Activated CD4-positive, alpha-beta memory T cell treated with anti-CD3 and anti-CD28 coated beads, Interleukin-2, amount 10 ng/mL, durations not matched to agents 7 days and 5 days (primary cell): ENCODE measurements around the gene RAB17. TPM values are rescaled to one million over a fixed set of nuclear protein-coding genes. Genes with fewer than 3 reads are reported as not detected.

Source experiments
- CTCF ChIA-PET: fragments of 350-600 bp; sonication (Branson Sonifier 250); formaldehyde crosslinking; loops from one replicate; lab custom pipeline; 2021; ENCODE audit warnings: antibody characterized with exemption, inconsistent platforms; lab: Charles Lee
- POLR2A ChIA-PET: fragments of 350-600 bp; sonication (Branson Sonifier 250); formaldehyde crosslinking; loops from one replicate; lab custom pipeline; 2021; ENCODE audit warnings: antibody characterized with exemption; lab: Charles Lee
- DNase-seq: peaks from one replicate; pipeline ENCODE4 v3.0.0-alpha.2; 2020
- H3K27ac Mint-ChIP-seq: one replicate; pipeline ENCODE4 v1.8.0; 2021; ENCODE audit warnings: mild to moderate bottlenecking, mixed read lengths
- H3K27me3 Mint-ChIP-seq: one replicate; pipeline ENCODE4 v1.8.0; 2021; ENCODE audit warnings: mixed read lengths
- H3K36me3 Mint-ChIP-seq: one replicate; pipeline ENCODE4 v1.8.0; 2021; ENCODE audit warnings: low read depth, mixed read lengths
- H3K4me1 Mint-ChIP-seq: one replicate; pipeline ENCODE4 v1.8.0; 2021; ENCODE audit warnings: mixed read lengths
- H3K4me3 Mint-ChIP-seq: one replicate; pipeline ENCODE4 v1.8.0; 2021; ENCODE audit warnings: mild to moderate bottlenecking, mixed read lengths
- H3K9me3 Mint-ChIP-seq: one replicate; pipeline ENCODE4 v1.8.0; 2021; ENCODE audit warnings: mixed read lengths
- total RNA-seq, 2 experiments: library from RNA; stranded (reverse); gene quantifications; one replicate each; pipeline ENCODE4 v1.2.3, GENCODE V29; 2021

RAB17 gene
- total RNA-seq, 2 experiments from 2014 or later = not detected

DNA sequence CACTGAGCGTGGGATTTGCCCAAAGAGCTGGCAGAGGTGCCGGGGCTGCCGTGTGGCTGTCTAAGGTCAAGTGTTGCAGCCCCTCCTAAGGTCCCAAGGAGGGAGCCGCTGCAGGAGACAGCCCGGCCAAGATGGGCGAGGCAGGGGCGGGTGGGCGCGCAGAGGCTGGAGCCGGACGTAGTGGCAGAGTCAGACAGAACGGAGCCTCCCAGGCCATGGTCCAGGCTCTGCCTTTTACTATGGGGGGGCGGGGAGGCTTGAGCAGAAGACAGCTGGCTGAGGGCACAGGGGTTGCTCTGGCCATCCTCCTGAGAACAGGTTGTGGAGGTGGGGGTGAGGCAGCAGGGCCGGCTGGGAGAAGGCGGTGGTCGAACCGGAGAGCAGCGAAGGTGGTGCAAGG lies 51.6 kb downstream of the RAB17 start:
- Mint-ChIP-seq H3K9me3 (no peaks in the 10 kb centered on the region), H3K27me3 (peaks cover 3% of the 10 kb centered on the region), H3K4me3 (no peak overlapping the region), H3K27ac (no peak overlapping the region), H3K4me1 (no peaks in the 10 kb centered on the region), H3K36me3 (no peaks in the 10 kb centered on the region)
- no peak for DNase-seq
- CTCF ChIA-PET = no interaction called here
- POLR2A ChIA-PET = no interaction called here

DNA sequence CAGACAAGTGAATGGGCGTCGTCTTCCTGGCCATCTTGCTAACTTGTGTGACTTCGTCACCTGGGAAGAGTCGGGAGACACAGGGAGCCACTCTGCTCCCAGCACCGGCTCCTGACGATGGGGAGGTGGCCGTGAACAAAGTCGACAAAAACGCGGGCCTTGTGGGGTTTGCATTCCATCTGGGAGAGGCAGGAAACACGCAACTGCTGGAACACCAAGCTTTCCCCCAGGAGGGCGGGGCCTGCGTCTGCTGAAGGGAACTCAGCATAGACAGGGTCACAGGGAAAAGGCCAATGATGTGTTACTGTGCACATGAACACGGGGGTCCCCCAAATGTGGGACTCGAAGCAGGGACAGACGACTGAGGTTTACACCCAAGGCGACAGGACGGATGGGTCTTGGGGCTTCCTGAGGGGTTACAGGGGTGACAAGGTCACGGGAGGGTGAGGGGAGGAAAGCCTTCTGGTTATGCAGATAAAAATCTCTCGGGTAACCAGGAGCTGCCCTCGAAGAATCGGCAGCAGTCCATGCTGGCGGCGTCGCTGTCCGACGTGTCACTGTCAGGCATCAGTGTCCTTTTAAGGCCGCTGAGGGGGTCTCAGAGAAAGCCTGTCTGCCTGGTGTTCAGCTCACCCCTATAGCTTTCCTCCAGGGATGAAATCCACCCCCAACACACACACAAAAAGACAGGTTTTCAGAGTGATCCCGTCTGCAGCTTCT lies 52.4 kb downstream of the RAB17 start:
- Mint-ChIP-seq H3K4me1 (no peaks in the 10 kb centered on the region), H3K9me3 (no peaks in the 10 kb centered on the region), H3K27ac (no peak overlapping the region), H3K4me3 (no peak overlapping the region), H3K36me3 (no peaks in the 10 kb centered on the region), H3K27me3 (peaks cover 3% of the 10 kb centered on the region)
- ChIA-PET CTCF (no interaction called here), POLR2A (no interaction called here)
- DNase-seq = no peak

DNA sequence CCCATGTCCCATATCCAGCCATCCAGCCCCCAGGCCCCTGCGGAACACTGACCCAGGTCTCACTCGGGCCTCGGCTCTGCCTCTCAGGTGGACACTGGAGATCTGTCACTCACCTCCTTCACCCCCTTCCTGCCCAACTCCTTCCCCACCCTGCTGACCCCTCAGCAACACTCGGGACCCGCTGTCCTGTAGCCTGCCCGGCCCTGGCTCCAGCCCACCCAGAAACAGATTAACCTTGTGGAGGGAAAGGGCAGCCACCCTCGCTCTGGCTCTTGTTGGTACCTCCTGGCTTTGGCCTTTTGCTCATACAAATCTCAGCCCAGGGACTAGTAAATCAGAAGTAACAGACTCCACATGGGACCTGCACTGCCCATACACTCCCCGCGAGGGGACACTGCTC lies 53.9 kb downstream of the RAB17 start:
- no peak overlapping the region for H3K4me3 Mint-ChIP-seq
- H3K27me3 Mint-ChIP-seq = peaks cover 3% of the 10 kb centered on the region
- H3K9me3 Mint-ChIP-seq = no peaks in the 10 kb centered on the region
- no peaks in the 10 kb centered on the region for H3K4me1 Mint-ChIP-seq
- H3K36me3 Mint-ChIP-seq = no peaks in the 10 kb centered on the region
- no peak overlapping the region for H3K27ac Mint-ChIP-seq
- CTCF ChIA-PET = no interaction called here
- DNase-seq = no peak
- POLR2A ChIA-PET = no interaction called here

DNA sequence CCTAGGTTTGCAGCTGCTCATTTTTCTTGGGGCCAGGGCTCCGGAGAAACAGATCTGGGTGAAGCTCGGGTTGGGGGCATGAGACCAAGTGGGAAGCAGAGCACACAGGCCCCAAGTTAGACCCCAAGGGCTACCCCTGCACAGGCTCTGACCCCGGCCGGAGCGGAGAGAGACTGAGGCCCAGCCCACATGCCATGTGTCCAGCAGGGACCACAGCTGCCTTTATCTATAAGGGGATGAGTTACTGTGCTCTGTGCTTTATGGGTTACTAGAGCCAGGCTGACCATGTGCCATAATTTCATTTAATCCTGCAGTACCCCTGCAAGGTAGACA lies 54.5 kb downstream of the RAB17 start:
- Mint-ChIP-seq H3K27me3 (peaks cover 3% of the 10 kb centered on the region), H3K36me3 (no peaks in the 10 kb centered on the region), H3K9me3 (no peaks in the 10 kb centered on the region), H3K4me3 (no peak overlapping the region), H3K27ac (no peak overlapping the region), H3K4me1 (no peaks in the 10 kb centered on the region)
- CTCF ChIA-PET = interaction anchor here (1.0 kb wide), 1 partner anchor 36 kb away, joined by 3 read pairs; no protein-coding TSS in a partner anchor
- POLR2A ChIA-PET = no interaction called here
- no peak for DNase-seq

DNA sequence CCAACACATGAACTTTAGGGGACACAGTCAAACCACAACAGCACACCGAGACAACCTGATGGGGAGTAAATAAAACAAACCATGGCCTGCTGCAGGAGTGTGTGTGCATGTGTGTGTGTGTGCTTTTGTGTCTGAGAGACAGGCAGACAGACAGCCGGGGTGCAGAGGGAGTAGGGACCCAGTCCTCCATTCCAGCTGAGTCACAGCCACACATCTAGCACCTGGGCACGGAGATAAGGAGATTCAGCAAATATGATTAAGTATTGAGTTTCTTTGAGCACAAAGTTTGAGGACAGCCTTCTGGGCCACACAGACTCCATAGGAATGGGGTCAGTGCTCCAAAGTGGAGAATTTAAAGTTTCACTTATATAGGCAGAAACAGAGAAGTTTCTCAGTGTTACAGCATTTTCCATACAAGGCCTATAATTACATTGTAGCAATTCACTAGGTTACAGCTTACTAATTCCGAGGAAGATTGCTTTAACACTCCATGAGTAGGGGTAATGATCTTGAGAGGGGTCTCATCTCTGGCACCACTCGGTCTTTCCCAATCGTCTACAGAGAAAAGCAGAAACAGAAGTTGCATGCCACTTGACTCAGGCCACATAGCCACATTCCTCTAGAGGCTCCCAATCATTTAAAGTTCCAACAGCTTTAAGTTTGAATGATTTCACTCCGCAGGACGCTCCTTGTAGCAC lies 55.0 kb downstream of the RAB17 start:
- DNase-seq = no peak
- no peaks in the 10 kb centered on the region for H3K36me3 Mint-ChIP-seq
- H3K4me1 Mint-ChIP-seq = no peaks in the 10 kb centered on the region
- POLR2A ChIA-PET = no interaction called here
- H3K27me3 Mint-ChIP-seq = peaks cover 3% of the 10 kb centered on the region
- H3K9me3 Mint-ChIP-seq = no peaks in the 10 kb centered on the region
- CTCF ChIA-PET = interaction anchor here (1.0 kb wide), 1 partner anchor 36 kb away, joined by 3 read pairs; no protein-coding TSS in a partner anchor
- no peak overlapping the region for H3K27ac Mint-ChIP-seq
- H3K4me3 Mint-ChIP-seq = no peak overlapping the region

DNA sequence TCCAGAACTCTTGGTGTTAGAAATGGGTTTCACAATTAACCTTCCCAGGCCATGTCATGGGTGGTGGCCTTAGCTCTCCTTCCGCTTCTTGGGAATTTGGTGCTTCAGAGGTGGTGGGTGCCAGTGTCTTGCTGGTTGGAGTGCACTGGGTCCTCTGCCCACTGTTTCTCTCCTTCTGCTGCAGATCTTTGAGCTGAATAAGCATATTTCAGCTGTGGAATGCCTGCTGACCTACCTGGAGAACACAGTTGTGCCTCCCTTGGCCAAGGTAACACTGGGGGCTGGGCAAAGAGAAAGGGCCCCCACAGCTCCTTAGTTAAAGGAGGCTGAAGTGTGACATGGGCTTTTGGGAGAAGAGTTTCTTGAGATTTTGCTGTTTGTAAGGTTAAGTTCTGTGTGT lies 56.2 kb downstream of the RAB17 start:
- Mint-ChIP-seq H3K4me1 (no peaks in the 10 kb centered on the region), H3K27ac (no peak overlapping the region), H3K9me3 (no peaks in the 10 kb centered on the region), H3K36me3 (no peaks in the 10 kb centered on the region), H3K4me3 (no peak overlapping the region), H3K27me3 (peaks cover 3% of the 10 kb centered on the region)
- no peak for DNase-seq
- CTCF ChIA-PET = interaction anchor here (1.0 to 1.5 kb wide), 2 partner anchors 22 to 38 kb away, joined by 6 to 9 read pairs; no protein-coding TSS in a partner anchor
- POLR2A ChIA-PET = no interaction called here

DNA sequence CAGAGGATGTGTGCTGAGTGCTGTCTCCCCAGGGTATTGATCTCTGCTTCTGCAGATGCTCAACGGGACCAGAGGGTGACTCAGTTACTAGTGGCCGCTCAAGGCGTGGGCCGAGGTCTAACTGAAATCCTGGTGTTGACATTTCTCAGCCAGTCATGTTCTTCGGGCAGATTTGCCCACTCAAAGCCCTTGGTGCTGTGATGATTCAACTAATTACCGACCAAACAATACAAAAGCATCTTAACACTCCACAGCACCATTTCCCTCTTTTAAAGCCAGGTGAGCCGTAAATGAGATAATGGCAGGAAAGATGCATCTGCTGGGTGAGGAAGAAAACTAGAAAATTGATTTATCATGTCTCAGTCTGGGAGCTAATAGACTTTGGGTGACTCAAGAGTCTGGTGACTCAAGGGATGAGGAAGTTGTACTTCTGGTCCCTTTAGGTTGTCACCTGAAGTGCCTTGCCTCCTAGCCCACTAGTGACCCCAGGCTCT lies 56.8 kb downstream of the RAB17 start:
- ChIA-PET CTCF (interaction anchor here (1.5 kb wide), 2 partner anchors 21 to 38 kb away, joined by 9 read pairs; no protein-coding TSS in a partner anchor), POLR2A (no interaction called here)
- no peaks in the 10 kb centered on the region for H3K4me1 Mint-ChIP-seq
- H3K9me3 Mint-ChIP-seq = no peaks in the 10 kb centered on the region
- no peak overlapping the region for H3K27ac Mint-ChIP-seq
- H3K27me3 Mint-ChIP-seq = peaks cover 3% of the 10 kb centered on the region
- no peak overlapping the region for H3K4me3 Mint-ChIP-seq
- H3K36me3 Mint-ChIP-seq = no peaks in the 10 kb centered on the region
- DNase-seq = no peak

DNA sequence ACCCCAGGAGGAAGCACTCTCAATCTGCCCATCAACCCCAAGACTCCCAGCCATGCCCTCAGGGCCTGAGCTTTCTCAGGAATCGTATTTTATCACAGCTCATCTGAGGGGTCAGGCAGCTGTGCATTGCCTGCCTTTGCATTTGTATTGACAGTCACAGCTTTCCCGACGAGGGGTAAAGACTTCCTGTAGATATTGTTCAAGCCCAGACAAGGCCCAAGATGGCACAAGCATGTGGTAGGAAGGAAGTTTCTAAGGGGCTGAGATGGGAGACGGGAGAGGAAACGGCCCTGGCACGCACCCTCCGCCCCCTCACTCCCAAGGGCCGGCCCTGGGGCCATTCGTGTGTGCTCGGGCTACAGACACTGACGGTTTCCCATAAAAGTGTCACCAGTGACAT lies 58.4 kb downstream of the RAB17 start:
- no peak overlapping the region for H3K27ac Mint-ChIP-seq
- no peaks in the 10 kb centered on the region for H3K36me3 Mint-ChIP-seq
- ChIA-PET CTCF (interaction anchor here (1.1 to 1.5 kb wide), 2 partner anchors 19 to 40 kb away, joined by 5 to 9 read pairs; no protein-coding TSS in a partner anchor), POLR2A (no interaction called here)
- no peaks in the 10 kb centered on the region for H3K9me3 Mint-ChIP-seq
- H3K4me3 Mint-ChIP-seq = no peak overlapping the region
- H3K27me3 Mint-ChIP-seq = peaks cover 3% of the 10 kb centered on the region
- H3K4me1 Mint-ChIP-seq = no peaks in the 10 kb centered on the region
- DNase-seq = no peak

DNA sequence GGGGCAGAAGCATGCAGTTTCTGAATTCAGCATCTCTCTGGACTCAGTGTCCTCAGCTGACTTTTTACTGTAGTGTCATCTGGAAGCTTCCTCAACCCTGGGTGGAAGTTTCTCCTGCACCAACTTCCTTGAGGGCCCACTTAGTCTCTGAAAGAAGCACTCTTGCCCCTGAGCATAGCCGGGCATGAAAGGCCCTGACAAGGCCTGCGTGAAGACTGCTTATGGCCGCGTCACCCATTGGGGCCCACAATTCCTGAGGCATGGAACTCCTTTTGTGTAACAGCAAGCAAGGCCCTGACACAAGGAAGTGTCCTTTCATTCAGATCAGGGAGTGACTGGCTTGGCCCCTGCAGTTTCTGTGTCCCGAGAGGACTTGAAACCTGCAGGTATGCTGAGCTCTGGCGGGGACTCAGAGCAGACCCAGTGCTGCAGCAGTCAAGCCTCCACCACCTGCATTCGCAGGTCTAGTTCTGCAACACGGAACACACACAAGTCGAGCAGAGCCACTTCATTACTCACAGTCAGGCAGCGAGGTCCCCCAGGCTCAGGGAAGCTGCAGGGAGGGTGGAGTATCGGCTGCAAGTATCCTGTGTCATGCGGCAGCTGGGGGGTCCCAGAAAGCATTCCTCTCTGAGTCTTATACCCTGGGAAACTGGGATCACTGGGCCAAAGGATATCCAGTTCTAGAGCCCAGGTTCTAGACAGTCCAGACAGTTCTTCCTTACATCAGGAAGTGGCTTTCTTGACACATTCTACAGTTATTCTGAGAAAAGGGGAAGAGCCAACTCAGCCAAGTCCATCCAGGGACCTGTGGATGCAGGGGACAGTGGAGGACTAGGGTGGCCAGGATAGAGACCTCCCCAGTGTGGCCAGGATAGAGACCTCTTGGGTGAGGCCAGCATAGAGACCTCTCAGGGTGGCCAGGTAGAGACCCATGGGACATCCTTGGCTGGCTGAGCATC lies 59.8 kb downstream of the RAB17 start:
- POLR2A ChIA-PET = no interaction called here
- H3K4me3 Mint-ChIP-seq = no peak overlapping the region
- no peaks in the 10 kb centered on the region for H3K36me3 Mint-ChIP-seq
- H3K27ac Mint-ChIP-seq = no peak overlapping the region
- H3K4me1 Mint-ChIP-seq = no peaks in the 10 kb centered on the region
- CTCF ChIA-PET = interaction anchor here (2.0 kb wide), 1 partner anchor 18 kb away, joined by 7 read pairs; no protein-coding TSS in a partner anchor
- no peaks in the 10 kb centered on the region for H3K9me3 Mint-ChIP-seq
- DNase-seq = no peak
- peaks cover 3% of the 10 kb centered on the region for H3K27me3 Mint-ChIP-seq

DNA sequence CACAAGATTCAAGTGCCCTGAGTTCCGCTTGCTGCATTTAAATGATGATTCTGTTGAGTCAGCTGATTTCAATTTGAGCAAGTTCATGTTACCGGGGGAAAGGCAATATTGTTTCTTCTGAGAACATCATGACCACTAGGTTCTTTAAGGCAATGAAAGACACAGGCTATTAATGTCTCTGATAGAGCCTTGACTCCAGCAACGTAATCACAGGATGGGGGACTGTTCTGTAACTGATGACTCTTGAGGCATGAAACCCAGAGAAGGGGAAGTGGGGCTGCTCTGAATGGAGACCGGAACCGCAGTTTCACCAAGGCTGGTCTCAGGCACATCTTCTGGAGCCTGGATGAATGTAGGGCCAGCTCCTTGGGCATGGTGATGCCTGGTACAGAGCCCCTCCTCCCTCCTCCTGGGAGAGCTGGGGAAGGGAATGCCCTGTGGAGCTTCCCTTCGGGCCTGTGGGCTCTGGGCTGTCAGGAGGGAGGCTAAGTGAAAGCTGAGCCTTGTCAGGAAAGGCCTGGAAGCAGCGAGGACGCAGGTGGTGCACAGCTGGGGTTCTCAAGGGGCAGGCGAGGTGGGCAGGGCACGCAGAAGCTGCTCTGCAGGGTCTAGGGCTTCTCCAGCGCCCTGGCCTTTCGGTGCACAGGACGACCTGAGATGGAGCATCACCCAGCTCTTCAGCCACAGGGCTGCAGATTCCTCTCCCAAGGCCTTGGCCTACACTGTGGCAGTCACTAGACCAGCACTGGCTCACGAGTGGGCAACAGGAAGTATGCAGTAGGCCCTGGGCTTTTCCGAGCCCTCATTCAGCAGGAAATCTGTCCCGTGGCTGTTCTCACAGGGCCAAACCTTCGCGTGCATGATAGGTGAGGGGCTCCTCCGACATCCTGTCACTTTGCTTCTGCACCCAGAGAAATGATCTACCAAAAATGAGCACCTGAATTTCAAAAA lies 60.8 kb downstream of the RAB17 start:
- Mint-ChIP-seq H3K4me1 (no peaks in the 10 kb centered on the region), H3K9me3 (no peaks in the 10 kb centered on the region), H3K27ac (no peak overlapping the region), H3K27me3 (no peaks in the 10 kb centered on the region), H3K36me3 (no peaks in the 10 kb centered on the region), H3K4me3 (no peak overlapping the region)
- DNase-seq = no peak
- POLR2A ChIA-PET = no interaction called here
- CTCF ChIA-PET = interaction anchor here (2.0 kb wide), 1 partner anchor 17 kb away, joined by 7 read pairs; no protein-coding TSS in a partner anchor

DNA sequence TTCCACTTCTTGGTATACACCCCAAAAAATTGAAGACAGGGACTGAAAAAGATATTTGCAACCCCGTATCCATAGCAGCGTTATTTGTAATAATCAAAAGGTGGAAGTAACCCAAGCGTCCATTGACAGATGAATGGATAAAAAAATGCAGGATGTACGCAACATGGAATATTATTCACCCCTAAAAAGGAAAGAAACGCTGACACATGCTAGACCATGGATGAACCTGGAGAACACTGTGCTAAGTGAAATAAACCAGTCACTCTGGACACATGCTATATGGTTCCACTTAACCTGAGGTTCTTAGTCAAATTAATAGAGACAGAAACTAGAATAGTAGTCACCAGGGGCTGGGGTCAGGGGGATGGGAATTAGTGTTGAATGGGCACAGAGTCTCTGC lies 62.8 kb downstream of the RAB17 start:
- CTCF ChIA-PET = no interaction called here
- H3K4me3 Mint-ChIP-seq = no peak overlapping the region
- POLR2A ChIA-PET = no interaction called here

DNA sequence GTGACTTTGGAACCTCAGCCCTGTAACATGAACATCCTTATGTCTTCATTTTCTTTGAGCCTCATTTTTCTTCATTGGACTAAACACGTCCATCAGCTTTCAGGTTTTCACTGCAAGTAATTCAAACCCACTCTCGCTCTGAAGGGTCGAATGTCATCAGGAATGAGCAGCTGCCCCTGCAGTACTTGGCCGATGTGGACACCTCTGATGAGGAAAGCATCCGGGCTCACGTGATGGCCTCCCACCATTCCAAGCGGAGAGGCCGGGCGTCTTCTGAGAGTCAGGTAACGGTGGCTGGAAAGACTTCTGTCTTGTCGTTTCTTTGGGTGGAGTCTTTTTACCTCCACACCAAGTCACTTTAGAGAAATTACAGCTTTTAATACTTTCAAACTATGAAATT lies 63.3 kb downstream of the RAB17 start:
- DNase-seq = no peak
- POLR2A ChIA-PET = no interaction called here
- Mint-ChIP-seq H3K4me1 (no peaks in the 10 kb centered on the region), H3K9me3 (no peaks in the 10 kb centered on the region), H3K27me3 (no peaks in the 10 kb centered on the region), H3K27ac (no peak overlapping the region), H3K4me3 (no peak overlapping the region), H3K36me3 (no peaks in the 10 kb centered on the region)
- CTCF ChIA-PET = no interaction called here

More for the DNA sequence above, 62.8 kb downstream of the RAB17 start:
- DNase-seq = no peak
- H3K27me3 Mint-ChIP-seq = no peaks in the 10 kb centered on the region
- no peaks in the 10 kb centered on the region for H3K4me1 Mint-ChIP-seq
- no peaks in the 10 kb centered on the region for H3K36me3 Mint-ChIP-seq
- H3K27ac Mint-ChIP-seq = no peak overlapping the region
- H3K9me3 Mint-ChIP-seq = no peaks in the 10 kb centered on the region
